Measurements from ENCODE around the gene TTLL4.

DNA sequence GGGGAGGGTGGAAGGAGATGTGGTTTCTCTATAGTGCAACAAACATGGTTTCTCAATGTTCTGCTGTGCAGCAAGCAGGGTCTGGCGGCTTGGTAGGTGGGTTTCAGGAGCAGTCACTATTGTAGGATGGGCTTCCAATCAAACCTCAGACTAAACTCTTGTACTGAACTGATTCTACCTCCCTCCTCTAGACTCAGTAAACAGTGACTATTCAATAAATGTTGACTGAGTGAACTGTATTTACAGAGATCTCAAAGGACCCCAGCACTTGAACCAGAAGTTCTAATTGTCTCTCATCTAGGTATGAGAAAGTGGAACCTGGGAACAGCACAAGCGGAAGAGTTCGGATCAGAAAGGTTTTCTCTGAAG is 44.5 kb downstream of the TTLL4 start:
- TF ChIP-seq, protein P1, sequence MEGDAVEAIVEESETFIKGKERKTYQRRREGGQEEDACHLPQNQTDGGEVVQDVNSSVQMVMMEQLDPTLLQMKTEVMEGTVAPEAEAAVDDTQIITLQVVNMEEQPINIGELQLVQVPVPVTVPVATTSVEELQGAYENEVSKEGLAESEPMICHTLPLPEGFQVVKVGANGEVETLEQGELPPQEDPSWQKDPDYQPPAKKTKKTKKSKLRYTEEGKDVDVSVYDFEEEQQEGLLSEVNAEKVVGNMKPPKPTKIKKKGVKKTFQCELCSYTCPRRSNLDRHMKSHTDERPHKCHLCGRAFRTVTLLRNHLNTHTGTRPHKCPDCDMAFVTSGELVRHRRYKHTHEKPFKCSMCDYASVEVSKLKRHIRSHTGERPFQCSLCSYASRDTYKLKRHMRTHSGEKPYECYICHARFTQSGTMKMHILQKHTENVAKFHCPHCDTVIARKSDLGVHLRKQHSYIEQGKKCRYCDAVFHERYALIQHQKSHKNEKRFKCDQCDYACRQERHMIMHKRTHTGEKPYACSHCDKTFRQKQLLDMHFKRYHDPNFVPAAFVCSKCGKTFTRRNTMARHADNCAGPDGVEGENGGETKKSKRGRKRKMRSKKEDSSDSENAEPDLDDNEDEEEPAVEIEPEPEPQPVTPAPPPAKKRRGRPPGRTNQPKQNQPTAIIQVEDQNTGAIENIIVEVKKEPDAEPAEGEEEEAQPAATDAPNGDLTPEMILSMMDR (conservative IDR thresholded peaks at IDR 0.05; ENCODE audit: low read length), result no peak
- TF ChIP-seq EZH2phosphoT487 (IDR thresholded peaks at IDR 0.05; ENCODE audit: borderline replicate concordance), result no peak

All from Loucy (cell line).